ENCODE results near the gene SLC13A2.

GRCh38 chr17:28474111-28474531 is 677 bp downstream of the SLC13A2 start:
- TF ChIP-seq CTCF (IDR thresholded peaks at IDR 0.05), result no peak
- TF ChIP-seq POLR2A (IDR thresholded peaks at IDR 0.05), result no peak

Measured in uterus (tissue), 2 donors.